GM18909 (cell line): Measurements from ENCODE around the gene GRIFIN.
A peak's percentile ranks its signal among the peaks of the same experiment; 100 is the strongest.
"Not testable (repeated sequence)": the region's sequence is repeated elsewhere in the genome, so short reads cannot be mapped to it uniquely, and the experiment has no call there.

ENCODE experiments used
- ATAC-seq: cut with Tn5 transposase; IDR thresholded peaks from one replicate; pipeline ENCODE4 v1.9.1; 2021; ENCODE audit warnings: mild to moderate bottlenecking; ENCODE audit not compliant: unreplicated experiment, poor library complexity

Gene GRIFIN

DNA sequence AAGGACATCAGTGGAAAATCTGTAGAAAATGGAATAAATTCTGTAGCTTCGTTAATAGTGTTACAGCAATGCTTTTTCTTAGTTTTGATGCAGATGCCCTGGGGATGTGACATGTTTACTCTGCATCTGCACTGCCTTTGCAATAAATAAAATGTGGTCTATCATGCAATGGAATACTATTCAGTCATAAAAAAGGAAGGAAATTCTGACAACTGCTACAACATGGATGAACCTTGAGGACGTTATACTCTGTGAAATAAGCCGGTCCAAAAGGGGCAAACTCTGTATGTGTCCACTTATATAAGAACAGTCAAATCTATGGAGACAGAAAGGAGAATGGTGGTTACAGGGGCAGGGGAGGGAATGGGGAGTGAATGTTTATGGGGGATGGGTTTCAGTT lies 13.5 kb downstream of the GRIFIN start:
- no peak for ATAC-seq

- ATAC-seq: no peak
Observed at GRCh38 chr7:2461268-2462026, 14.8 kb downstream of the GRIFIN start.

- no peak for ATAC-seq
Observed at GRCh38 chr7:2460641-2461040, 15.6 kb downstream of the GRIFIN start.

- no peak for ATAC-seq
Observed at GRCh38 chr7:2460188-2460587, 16.0 kb downstream of the GRIFIN start.

GRCh38 chr7:2459674-2460073 lies 16.5 kb downstream of the GRIFIN start:
- ATAC-seq: no peak

- ATAC-seq: not testable (repeated sequence)
Observed at GRCh38 chr7:2453849-2454248, 22.3 kb downstream of the GRIFIN start.

GRCh38 chr7:2452643-2453270 lies 23.4 kb downstream of the GRIFIN start:
- ATAC-seq: no peak

DNA sequence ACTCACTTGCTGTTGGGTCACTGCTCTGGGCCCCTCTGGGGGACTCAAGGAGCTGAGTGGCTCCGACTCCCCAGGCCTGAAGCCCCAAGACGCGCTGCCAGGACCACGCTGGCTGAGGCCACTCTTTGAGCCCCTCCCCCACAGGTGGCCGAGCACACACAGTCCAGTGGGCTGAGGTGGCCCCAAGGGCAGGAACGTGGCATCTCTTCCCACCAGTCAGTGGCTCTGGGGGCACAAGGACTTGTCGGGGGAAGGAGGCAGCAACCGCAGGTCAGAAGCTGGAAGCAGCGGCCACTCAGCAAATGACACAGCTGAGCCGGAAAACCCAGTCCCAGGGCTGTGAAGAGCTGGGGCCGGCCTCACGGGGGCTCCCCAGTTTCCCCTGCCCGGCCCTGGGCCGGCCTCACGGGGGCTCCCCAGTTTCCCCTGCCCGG lies 24.1 kb downstream of the GRIFIN start:
- peak; percentile 40 for ATAC-seq

GRCh38 chr7:2451171-2452073 lies 24.8 kb downstream of the GRIFIN start:
- peak; percentile 91 for ATAC-seq

DNA sequence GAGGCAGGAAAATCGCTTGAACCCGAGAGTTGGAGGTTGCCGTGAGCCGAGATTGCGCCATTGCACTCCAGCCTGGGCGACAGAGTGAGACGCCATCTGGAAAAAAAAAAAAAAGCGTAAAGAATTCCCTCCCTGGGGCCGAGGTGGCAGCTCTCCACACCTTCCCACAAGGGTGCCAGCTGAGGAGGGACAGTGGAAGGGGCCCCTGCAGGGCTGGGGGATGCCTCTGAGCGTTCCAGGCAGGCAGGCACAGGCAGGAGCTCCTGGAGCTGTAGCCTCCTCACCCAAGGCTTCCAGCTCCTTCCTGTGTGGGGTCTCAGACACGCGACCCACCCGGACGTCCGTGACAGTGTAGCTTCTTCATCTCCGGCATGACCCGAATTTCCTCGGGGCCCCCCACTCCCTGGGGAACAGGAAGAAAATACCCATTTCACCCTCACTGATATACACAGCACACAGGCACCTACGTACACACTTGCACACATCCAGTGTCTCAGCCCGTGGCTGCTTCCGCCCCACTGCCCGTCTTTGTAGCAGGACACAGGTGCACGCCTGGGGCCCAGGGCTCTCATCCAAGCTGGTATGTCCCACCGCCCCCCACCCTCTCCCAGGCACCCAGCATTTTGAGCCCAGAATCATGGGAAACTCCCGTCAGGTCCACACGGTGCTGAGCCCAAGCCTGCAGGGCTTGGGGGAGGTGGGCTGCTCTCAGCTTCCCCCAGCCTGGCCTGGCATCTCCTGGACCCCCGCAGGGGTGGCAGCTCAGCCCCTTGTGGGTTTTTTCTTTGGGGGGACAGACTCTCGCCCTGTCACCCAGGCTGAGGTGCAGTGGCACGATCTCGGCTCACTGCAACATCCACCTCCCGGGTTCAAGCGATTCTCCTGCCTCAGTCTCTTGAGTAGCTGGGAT lies 25.7 kb downstream of the GRIFIN start:
- ATAC-seq: no peak

- ATAC-seq: no peak
Observed at GRCh38 chr7:2446676-2447075, 29.5 kb downstream of the GRIFIN start.

GRCh38 chr7:2445898-2446555 lies 30.2 kb downstream of the GRIFIN start:
- ATAC-seq: no peak

DNA sequence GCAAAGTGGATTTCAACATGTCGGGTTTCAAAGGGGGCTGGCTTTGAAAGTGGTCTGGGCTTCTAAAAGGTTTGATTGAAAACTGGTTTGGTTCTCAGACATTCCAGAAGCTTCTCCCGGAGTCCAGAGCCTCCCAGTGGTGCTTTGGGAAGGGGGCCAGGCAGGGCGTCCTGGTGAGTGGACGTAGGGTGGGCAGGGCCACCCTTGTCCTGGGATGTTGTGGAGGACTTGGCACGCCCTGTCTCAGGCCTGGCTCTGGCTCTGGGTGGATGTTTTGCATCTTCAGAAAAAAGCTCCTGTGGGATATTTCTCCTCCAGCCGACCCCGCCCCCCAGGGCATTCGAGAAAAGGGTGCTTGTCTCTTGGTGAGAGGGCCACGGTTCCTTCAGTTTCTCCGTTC lies 31.2 kb downstream of the GRIFIN start:
- no peak for ATAC-seq

- ATAC-seq: no peak
Observed at GRCh38 chr7:2444476-2444875, 31.7 kb downstream of the GRIFIN start.

GRCh38 chr7:2443491-2443890 lies 32.7 kb downstream of the GRIFIN start:
- no peak for ATAC-seq

DNA sequence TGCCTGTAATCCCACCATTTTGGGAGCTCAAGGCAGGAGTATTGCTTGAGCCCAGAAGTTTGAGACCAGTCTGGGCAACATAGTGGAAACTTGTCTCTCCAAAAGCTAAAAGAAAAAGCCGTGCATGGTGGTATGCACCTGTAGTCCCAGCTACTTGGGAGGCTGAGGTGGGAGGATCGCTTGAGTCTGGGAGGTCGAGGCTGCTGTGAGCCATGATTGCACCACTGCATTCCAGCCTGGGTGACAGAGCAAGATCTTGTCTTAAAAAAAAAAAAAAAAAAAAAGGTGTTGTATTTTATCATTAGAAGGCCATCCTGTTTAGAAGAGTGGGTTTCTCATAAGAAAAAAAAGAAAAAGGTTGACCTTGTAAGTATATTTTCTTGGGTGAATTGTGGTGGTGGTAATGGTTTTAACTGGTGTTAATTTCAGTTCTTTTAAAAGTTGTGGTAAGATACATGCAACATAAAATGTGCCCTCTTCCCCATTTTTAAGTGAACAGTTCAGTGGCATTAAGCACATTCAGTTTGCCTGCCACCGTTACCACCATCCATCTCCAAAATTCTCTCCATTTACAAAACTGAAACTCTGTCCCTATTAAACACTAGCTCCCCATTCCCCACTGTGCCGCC lies 34.7 kb downstream of the GRIFIN start:
- ATAC-seq: no peak

DNA sequence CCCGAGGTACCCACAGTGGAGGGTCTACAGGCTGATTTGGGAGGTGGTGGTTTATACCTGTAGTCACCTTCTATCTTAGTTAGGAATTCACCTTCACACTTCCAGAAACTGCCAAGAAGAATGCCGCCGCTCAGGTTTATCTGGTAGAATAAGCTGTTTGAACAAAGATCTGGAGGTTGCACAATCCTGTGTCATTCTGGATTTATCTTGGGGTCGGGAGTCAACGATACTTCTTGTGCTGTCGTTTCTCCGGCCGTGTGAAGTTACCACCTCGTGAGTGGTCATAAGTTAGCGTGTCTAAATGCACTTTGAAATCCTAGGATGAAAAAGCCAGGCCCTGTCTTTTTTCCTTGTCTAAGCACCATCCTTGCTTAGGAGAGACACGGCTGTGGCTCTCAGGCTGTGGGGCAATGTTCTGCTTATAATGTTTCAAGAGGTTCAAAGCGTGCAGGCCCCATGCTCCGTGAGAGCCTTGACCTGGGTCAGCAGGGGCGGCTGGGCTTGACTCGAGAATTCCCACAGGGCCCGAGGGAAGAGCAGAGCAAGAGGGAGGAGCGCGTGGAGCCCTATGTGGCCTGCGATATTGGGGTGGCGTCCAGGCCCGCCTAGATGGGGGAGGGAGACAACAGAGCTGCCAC lies 35.5 kb downstream of the GRIFIN start:
- no peak for ATAC-seq

- no peak for ATAC-seq
Observed at GRCh38 chr7:2438775-2439174, 37.4 kb downstream of the GRIFIN start.

- no peak for ATAC-seq
Observed at GRCh38 chr7:2438186-2438585, 38.0 kb downstream of the GRIFIN start.
